H1 (cell line): Measurements from ENCODE around the gene FGF6. TPM values are rescaled to one million over a fixed set of nuclear protein-coding genes. Genes with fewer than 3 reads are reported as not detected.

ENCODE experiments used
- ATF2 ChIP-seq: IDR thresholded peaks from 2 replicates; pipeline ENCODE4 v1.6.1; 2012; ENCODE audit warnings: low read length, inconsistent platforms
- E2F6 ChIP-seq: IDR thresholded peaks from 2 replicates; pipeline ENCODE4 v1.6.1; 2012; ENCODE audit warnings: inconsistent platforms
- EP300 ChIP-seq, 2 experiments: IDR thresholded peaks; 1 replicate in 1 of 2; 2 replicates in 1 of 2; pipeline ENCODE4 v1.6.1; 2011 to 2012; ENCODE audit warnings: low read depth in 2 of 2, low read length in 2 of 2, mild to moderate bottlenecking in 2 of 2, borderline replicate concordance in 1 of 2, inconsistent platforms in 1 of 2, moderate library complexity in 1 of 2
- GTF2F1 ChIP-seq: IDR thresholded peaks from 2 replicates; pipeline ENCODE4 v1.6.1; 2012; ENCODE audit warnings: low read depth, low read length, improper control_type of control experiment, borderline replicate concordance
- HDAC6 ChIP-seq: IDR thresholded peaks from one replicate; pipeline ENCODE4 v1.7.1; 2012; ENCODE audit warnings: low read depth, mild to moderate bottlenecking, inconsistent platforms, low read length, moderate library complexity
- JUND ChIP-seq: IDR thresholded peaks from 2 replicates; pipeline ENCODE4 v1.6.1; 2011; ENCODE audit warnings: mild to moderate bottlenecking, improper control_type of control experiment, low read length
- KDM1A ChIP-seq: fragments of 200-600, 300-600 bp; sonication (generic); IDR thresholded peaks from 2 replicates; pipeline ENCODE4 v1.7.1; 2016; ENCODE audit warnings: mild to moderate bottlenecking, low read length, borderline replicate concordance
- MAFK ChIP-seq: IDR thresholded peaks from 2 replicates; pipeline ENCODE4 v1.6.1; 2012; ENCODE audit warnings: low read depth, mild to moderate bottlenecking, improper control_type of control experiment, low read length
- NANOG ChIP-seq: IDR thresholded peaks from 2 replicates; pipeline ENCODE4 v1.6.1; 2011; ENCODE audit warnings: low read length, low read depth, mild to moderate bottlenecking, inconsistent platforms; ENCODE audit not compliant: insufficient read depth, poor library complexity, severe bottlenecking
- NRF1 ChIP-seq: IDR thresholded peaks from 2 replicates; pipeline ENCODE4 v1.6.1; 2011; ENCODE audit warnings: mild to moderate bottlenecking, low read depth, low read length, improper control_type of control experiment
- POU5F1 ChIP-seq: IDR thresholded peaks from 2 replicates; pipeline ENCODE4 v1.6.1; 2011; ENCODE audit warnings: low read depth, mild to moderate bottlenecking, low read length, moderate library complexity
- RBBP5 ChIP-seq: IDR thresholded peaks from 2 replicates; pipeline ENCODE4 v1.7.1; 2012; ENCODE audit warnings: low read depth, mild to moderate bottlenecking, inconsistent platforms, low read length, moderate library complexity, borderline replicate concordance
- RNF2 ChIP-seq: fragments of 200-900, 300-1000 bp; sonication (generic); IDR thresholded peaks from 2 replicates; pipeline ENCODE4 v1.7.1; 2016; ENCODE audit warnings: borderline replicate concordance, low read depth, mild to moderate bottlenecking, antibody characterized with exemption, low read length; ENCODE audit not compliant: poor library complexity, severe bottlenecking; ENCODE audit errors: missing control alignments
- RXRA ChIP-seq: IDR thresholded peaks from 2 replicates; pipeline ENCODE4 v1.6.1; 2011; ENCODE audit warnings: low read depth, mild to moderate bottlenecking, low read length, moderate library complexity; ENCODE audit not compliant: insufficient read depth
- SIN3A ChIP-seq, 2 experiments: IDR thresholded peaks in 1 of 2; conservative IDR thresholded peaks in 1 of 2; 2 replicates each; pipeline ENCODE4 v1.6.1; 2011 to 2012; ENCODE audit warnings: low read length in 2 of 2, improper control_type of control experiment in 1 of 2, low read depth in 1 of 2, mild to moderate bottlenecking in 1 of 2
- SRF ChIP-seq: IDR thresholded peaks from 2 replicates; pipeline ENCODE4 v1.6.1; 2011; ENCODE audit warnings: mild to moderate bottlenecking, low read depth, low read length, moderate library complexity
- TEAD4 ChIP-seq: IDR thresholded peaks from 2 replicates; pipeline ENCODE4 v1.6.1; 2012; ENCODE audit warnings: low read depth, low read length, inconsistent platforms, mixed read lengths
- USF2 ChIP-seq: IDR thresholded peaks from 2 replicates; pipeline ENCODE4 v1.6.1; 2011; ENCODE audit warnings: low read length, improper control_type of control experiment
- ZNF274 ChIP-seq: IDR thresholded peaks from 2 replicates; pipeline ENCODE4 v1.7.0; 2012; ENCODE audit warnings: low read length, borderline replicate concordance; ENCODE audit errors: extremely low read depth
- polyA plus RNA-seq, 7 experiments: library from polyadenylated mRNA; depleted of rRNA in 3 of 7; stranded (reverse) in 5 of 7; unstranded in 2 of 7; fragments of >200 nt in 5 of 7; fragments of 200-250 nt in 2 of 7; gene quantifications; 1 replicate in 5 of 7; 2 replicates in 1 of 7; 4 replicates in 1 of 7; pipeline versions ENCODE4 v1.2.1 to v1.2.3, GENCODE V29; 2011 to 2013; ENCODE audit warnings: missing spikeins in 2 of 7, mixed read lengths in 2 of 7
- total RNA-seq: library from RNA; stranded (reverse); fragmentation: NEBNext Ultra II Directional; extraction: Animal tissue kit (Norgen Biotek cat#: 25700); gene quantifications from 2 replicates; pipeline ENCODE4 v1.2.1, GENCODE V29; 2021

FGF6 gene
- total and polyA plus RNA-seq, 2 of the 8 experiments (the other 6 are each of a cell fraction or from before 2014, with no cell fraction given), result not detected

- TF ChIP-seq HDAC6, result no peak
- TF ChIP-seq GTF2F1, result no peak
- TF ChIP-seq RBBP5, result peak; percentile 83
- no peak for TF ChIP-seq SRF
- no peak for TF ChIP-seq SIN3A (conservative IDR thresholded peaks at IDR 0.05 in 1 of 2, IDR thresholded peaks at IDR 0.05 in 1 of 2; ENCODE audit: low read depth in 1 of 2, low read length in 2 of 2)
- TF ChIP-seq ATF2, result peak; percentile 61; the same call in 1 of the 2 replicates
- TF ChIP-seq EP300 (IDR thresholded peaks at IDR 0.05; ENCODE audit: borderline replicate concordance in 1 of 2, low read depth in 2 of 2, low read length in 2 of 2), result no peak
- TF ChIP-seq MAFK, result no peak
- TF ChIP-seq ZNF274, result no peak
- TF ChIP-seq POU5F1, result no peak
- peak; percentile 66; the same call in 1 of the 2 replicates for TF ChIP-seq KDM1A
- TF ChIP-seq USF2, result no peak
- peak; percentile 36; the same call in 1 of the 2 replicates for TF ChIP-seq E2F6
- 0 out of 2 replicates have a peak, but pooled peaks have one; percentile 35 for TF ChIP-seq TEAD4
- TF ChIP-seq RNF2, result no peak
- no peak for TF ChIP-seq NRF1
- TF ChIP-seq RXRA, result 0 out of 2 replicates have a peak, but pooled peaks have one; percentile 27
- no peak for TF ChIP-seq JUND
- TF ChIP-seq NANOG, result no peak
Measured at GRCh38 chr12:4450551-4451112, 5.0 kb upstream of the FGF6 start (continued).
